Muscle of leg (tissue), 11 donors: Measurements from ENCODE around the gene CHST12. TPM values are rescaled to one million over a fixed set of nuclear protein-coding genes. Genes with fewer than 3 reads are reported as not detected.
"Not testable (repeated sequence)": the region's sequence is repeated elsewhere in the genome, so short reads cannot be mapped to it uniquely, and the experiment has no call there.

Source experiments
- DNase-seq: peaks from one replicate; pipeline ENCODE4 v3.0.0; 2013
- H3K27ac ChIP-seq: one replicate; pipeline ENCODE4 v1.5.1; 2013; ENCODE audit warnings: mild to moderate bottlenecking, low read length, control low read depth
- H3K27me3 ChIP-seq: one replicate; pipeline ENCODE4 v1.6.1; 2013; ENCODE audit warnings: low read length; ENCODE audit not compliant: control insufficient read depth, insufficient read depth
- H3K36me3 ChIP-seq: one replicate; pipeline ENCODE4 v1.6.1; 2013; ENCODE audit warnings: low read length; ENCODE audit not compliant: control insufficient read depth, insufficient read depth
- H3K4me1 ChIP-seq: one replicate; pipeline ENCODE4 v1.6.1; 2013; ENCODE audit warnings: low read length; ENCODE audit not compliant: control insufficient read depth, insufficient read depth
- H3K4me3 ChIP-seq: one replicate; pipeline ENCODE4 v1.5.1; 2013; ENCODE audit warnings: low read length, control low read depth
- H3K9me3 ChIP-seq: replicated peaks from 2 replicates; pipeline ENCODE4 v1.6.1; 2013; ENCODE audit warnings: low read depth, low read length; ENCODE audit not compliant: control insufficient read depth
- WGBS: methylation state at CpG from one replicate; pipeline ENCODE4 v1.1.5; 2013; ENCODE audit warnings: missing lambda C conversion rate; ENCODE audit not compliant: insufficient coverage; 5-methylcytosine and 5-hydroxymethylcytosine counted together
- polyA plus RNA-seq, 8 donors: library from polyadenylated mRNA; unstranded; fragments of 120-200 nt; gene quantifications; one replicate each; pipeline versions ENCODE4 v1.2.1 to v1.2.3, GENCODE V29; 2013; ENCODE audit warnings: inconsistent platforms in 1 of 8, low replicate concordance in 1 of 8; ENCODE audit not compliant: insufficient read length in 8 of 8, insufficient read depth in 1 of 8
- total RNA-seq: library from RNA; stranded (reverse); fragments of 120-200 nt; gene quantifications from one replicate; pipeline ENCODE4 v1.2.4, GENCODE V29; 2013

Gene CHST12
- total and polyA plus RNA-seq, 9 donors = 5.7 to 13.8 (median 11.9) TPM

GRCh38 chr7:2453849-2454248 is 50.4 kb downstream of the CHST12 start:
- DNase-seq, H3K9me3 ChIP-seq, H3K4me3 ChIP-seq, H3K36me3 ChIP-seq, H3K27ac ChIP-seq, H3K27me3 ChIP-seq: not testable (repeated sequence)
- WGBS = no CpG with 5 or more reads among the region's 3 CpGs
- H3K4me1 ChIP-seq = peaks cover 12% of the 10 kb centered on the region

DNA sequence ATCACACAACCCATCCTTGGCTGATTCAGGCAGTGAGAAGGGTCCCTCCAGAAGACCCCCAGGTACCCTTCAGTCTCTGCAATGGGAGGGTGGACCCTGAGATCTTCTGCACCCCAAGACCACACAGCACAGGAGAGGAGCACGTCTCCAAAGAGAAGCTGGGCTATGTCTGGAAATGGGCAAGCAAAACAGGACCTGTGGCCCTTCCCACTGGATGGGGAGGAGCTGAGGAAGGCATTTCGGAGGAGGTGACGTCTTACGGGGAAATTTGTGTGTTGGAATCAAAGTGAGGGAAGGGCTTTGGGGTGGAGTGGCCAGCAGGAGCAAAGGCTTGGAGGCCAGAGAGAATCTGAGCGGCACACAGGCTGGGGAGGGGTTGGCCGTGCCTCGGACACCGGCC is 56.3 kb downstream of the CHST12 start:
- Histone ChIP-seq H3K27me3 (no peaks in the 10 kb centered on the region), H3K36me3 (no peaks in the 10 kb centered on the region), H3K4me3 (no peak overlapping the region), H3K4me1 (peaks cover 11% of the 10 kb centered on the region), H3K27ac (no peak overlapping the region), H3K9me3 (peaks cover 4% of the 10 kb centered on the region)
- 75% methylated on average over 8 of the region's 8 CpGs for WGBS
- DNase-seq = no peak

GRCh38 chr7:2460188-2460587 is 56.8 kb downstream of the CHST12 start:
- Histone ChIP-seq H3K27me3 (no peaks in the 10 kb centered on the region), H3K9me3 (peaks cover 4% of the 10 kb centered on the region), H3K4me1 (peaks cover 11% of the 10 kb centered on the region), H3K4me3 (no peak overlapping the region), H3K36me3 (no peaks in the 10 kb centered on the region), H3K27ac (no peak overlapping the region)
- WGBS = 85% methylated on average over 20 of the region's 23 CpGs
- DNase-seq = peak; percentile 19

DNA sequence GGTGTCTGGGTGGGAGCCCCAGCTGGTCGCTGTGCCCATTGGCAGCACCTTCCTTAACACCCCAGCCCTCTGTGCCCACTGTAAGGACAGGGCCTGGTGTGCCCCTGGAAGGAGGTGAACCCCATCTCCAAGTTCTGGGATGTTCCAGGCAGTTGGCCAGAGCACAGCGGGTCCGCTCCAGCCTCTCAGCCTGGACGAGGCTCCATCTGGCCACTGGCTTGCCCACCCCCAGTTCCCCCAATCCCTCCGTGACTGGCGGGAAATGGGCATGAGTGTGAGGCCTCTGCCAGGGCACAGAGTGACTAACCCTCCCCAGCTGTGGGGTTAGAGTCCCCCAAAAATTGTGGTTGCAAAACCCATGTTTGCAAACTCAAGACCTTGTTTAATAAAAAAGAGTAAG is 57.2 kb downstream of the CHST12 start:
- Histone ChIP-seq H3K9me3 (peaks cover 4% of the 10 kb centered on the region), H3K36me3 (no peaks in the 10 kb centered on the region), H3K4me3 (no peak overlapping the region), H3K4me1 (peaks cover 11% of the 10 kb centered on the region), H3K27ac (no peak overlapping the region), H3K27me3 (no peaks in the 10 kb centered on the region)
- WGBS = no CpG with 5 or more reads among the region's 6 CpGs
- peak; percentile 12 for DNase-seq

DNA sequence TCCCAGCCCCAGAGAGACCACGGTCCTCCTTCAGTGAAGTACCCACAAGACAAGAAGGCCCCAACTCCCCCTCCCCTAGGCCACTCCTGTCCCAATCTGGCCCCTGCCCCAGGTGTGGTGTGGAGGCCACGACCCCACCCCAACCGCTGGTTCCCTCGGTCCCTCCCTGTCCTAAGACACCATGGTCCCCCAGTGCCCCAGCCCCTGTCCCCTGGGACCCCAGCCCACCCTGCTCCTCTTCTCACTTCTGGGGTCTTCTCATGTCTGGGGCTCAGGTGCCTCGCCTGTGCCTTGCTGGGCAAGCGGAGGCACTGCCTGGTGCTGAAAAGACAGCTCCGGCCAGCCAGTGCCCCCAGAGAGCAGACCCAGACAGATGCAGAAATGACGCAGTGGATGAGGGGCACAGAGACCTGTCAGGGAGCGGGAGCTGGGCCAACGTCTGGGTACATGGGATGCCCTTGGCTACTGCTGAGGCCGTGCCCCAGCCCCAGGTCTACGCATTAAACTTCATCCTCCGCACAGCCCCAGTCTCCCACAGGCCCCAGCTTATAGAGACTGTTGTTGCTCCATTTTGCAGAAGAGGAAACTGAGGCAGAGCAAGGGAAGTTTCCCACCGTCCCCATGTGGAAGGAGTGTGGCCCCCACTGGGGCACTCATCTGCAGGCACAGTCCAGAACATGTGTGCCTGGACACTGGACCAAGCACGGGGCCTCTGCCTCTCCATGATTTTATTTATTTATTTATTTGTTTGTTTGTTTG is 58.0 kb downstream of the CHST12 start:
- DNase-seq = no peak
- H3K36me3 ChIP-seq = no peaks in the 10 kb centered on the region
- H3K4me1 ChIP-seq = peaks cover 11% of the 10 kb centered on the region
- no peaks in the 10 kb centered on the region for H3K27me3 ChIP-seq
- no peak overlapping the region for H3K27ac ChIP-seq
- no peak overlapping the region for H3K4me3 ChIP-seq
- 70% methylated on average over 10 of the region's 15 CpGs for WGBS
- peaks cover 4% of the 10 kb centered on the region for H3K9me3 ChIP-seq

DNA sequence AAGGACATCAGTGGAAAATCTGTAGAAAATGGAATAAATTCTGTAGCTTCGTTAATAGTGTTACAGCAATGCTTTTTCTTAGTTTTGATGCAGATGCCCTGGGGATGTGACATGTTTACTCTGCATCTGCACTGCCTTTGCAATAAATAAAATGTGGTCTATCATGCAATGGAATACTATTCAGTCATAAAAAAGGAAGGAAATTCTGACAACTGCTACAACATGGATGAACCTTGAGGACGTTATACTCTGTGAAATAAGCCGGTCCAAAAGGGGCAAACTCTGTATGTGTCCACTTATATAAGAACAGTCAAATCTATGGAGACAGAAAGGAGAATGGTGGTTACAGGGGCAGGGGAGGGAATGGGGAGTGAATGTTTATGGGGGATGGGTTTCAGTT is 59.3 kb downstream of the CHST12 start:
- H3K9me3 ChIP-seq = peaks cover 4% of the 10 kb centered on the region
- no peak overlapping the region for H3K27ac ChIP-seq
- no peak for DNase-seq
- no peaks in the 10 kb centered on the region for H3K27me3 ChIP-seq
- 100% methylated on average over 1 of the region's 3 CpGs for WGBS
- no peak overlapping the region for H3K4me3 ChIP-seq
- no peaks in the 10 kb centered on the region for H3K36me3 ChIP-seq
- peaks cover 11% of the 10 kb centered on the region for H3K4me1 ChIP-seq

DNA sequence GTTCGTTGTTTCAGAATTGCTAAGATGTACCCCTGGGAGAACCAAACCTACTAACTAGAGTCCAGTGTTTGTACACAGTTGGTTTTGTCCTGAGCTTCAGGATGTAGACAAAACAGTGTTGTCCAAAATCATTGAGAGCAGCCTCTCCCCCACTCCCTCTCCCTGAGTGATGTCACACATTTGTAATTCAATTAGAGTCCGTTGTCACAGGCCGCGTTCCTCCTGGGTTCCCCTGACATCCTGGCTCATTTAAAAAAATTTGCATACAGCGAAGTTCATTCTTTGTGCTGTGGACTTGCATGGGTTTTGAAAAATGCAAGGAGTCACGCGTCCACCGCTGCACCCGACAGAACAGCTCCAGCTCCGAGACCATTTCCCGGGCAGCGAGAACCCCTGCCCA is 62.5 kb downstream of the CHST12 start:
- Histone ChIP-seq H3K4me1 (peaks cover 6% of the 10 kb centered on the region), H3K4me3 (no peak overlapping the region), H3K9me3 (peaks cover 4% of the 10 kb centered on the region), H3K36me3 (no peaks in the 10 kb centered on the region), H3K27ac (no peak overlapping the region), H3K27me3 (peaks cover 3% of the 10 kb centered on the region)
- DNase-seq = no peak
- whole genome bisulfite sequencing = no CpG with 5 or more reads among the region's 12 CpGs

DNA sequence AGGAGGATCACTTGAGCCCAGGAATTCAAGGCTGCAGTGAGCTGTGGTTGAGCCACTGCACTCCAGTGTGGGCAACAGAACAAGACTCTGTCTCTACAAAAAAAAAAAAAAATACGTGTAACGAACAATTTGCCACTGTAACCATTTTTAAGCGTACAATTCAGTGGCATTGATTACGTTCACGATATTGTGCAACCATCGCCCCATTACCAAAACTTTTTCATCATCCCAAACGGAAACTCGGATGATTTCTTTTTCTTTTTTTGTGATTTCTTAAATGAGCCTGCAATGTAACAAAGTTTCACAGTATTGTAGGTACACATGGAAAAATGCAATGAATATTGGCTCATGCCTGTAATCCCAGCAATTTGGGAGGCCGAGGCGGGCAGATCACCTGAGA is 63.3 kb downstream of the CHST12 start:
- peaks cover 12% of the 10 kb centered on the region for H3K4me1 ChIP-seq
- H3K36me3 ChIP-seq = no peaks in the 10 kb centered on the region
- no peak for DNase-seq
- peaks cover 4% of the 10 kb centered on the region for H3K9me3 ChIP-seq
- WGBS = no CpG with 5 or more reads among the region's 10 CpGs
- no peak overlapping the region for H3K4me3 ChIP-seq
- H3K27me3 ChIP-seq = peaks cover 3% of the 10 kb centered on the region
- H3K27ac ChIP-seq = no peak overlapping the region

GRCh38 chr7:2468227-2468626 is 64.8 kb downstream of the CHST12 start:
- Histone ChIP-seq H3K9me3 (peaks cover 2% of the 10 kb centered on the region), H3K4me1 (peaks cover 13% of the 10 kb centered on the region), H3K4me3 (no peak overlapping the region), H3K27ac (no peak overlapping the region), H3K36me3 (no peaks in the 10 kb centered on the region), H3K27me3 (peaks cover 3% of the 10 kb centered on the region)
- WGBS = 80% methylated on average over 6 of the region's 7 CpGs
- DNase-seq = no peak

DNA sequence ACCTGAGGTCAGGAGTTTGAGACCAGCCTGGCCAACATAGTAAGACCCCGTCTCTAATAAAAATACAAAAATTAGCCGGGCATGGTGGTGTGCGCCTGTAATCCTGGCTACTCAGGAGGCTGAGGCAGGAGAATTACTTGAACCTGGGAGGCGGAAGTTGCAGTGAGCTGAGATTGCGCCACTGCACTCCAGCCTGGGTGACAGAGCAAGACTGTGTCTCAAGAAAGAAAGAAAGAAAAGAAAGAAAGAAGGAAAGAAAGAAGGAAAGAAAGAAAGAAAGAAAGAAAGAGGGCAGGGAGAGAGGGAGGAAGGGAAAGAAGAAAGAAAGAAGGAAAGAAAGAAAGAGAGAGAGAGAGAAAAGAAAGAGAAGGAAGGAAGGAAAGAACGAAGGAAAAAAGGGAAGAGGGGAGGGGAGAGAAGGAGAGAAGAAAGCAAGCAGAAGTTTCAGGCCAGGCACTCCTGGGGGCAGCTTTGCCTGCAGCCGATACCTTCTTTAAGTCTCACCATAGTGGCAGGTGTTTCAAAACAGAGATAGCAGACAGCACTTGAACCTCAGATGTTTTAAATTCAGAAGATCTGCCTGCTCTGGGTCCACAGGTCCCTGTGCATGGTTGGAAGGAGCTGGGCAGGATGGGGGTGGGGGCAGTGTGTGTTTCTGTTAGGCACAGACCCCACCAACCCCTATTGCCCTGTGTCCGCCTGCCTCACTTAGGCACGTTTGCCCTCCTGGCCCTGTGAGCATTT is 66.2 kb downstream of the CHST12 start:
- WGBS = 84% methylated on average over 7 of the region's 9 CpGs

More for the DNA sequence above, 66.2 kb downstream of the CHST12 start:
- H3K36me3 ChIP-seq, DNase-seq, H3K27me3 ChIP-seq, H3K4me3 ChIP-seq, H3K27ac ChIP-seq, H3K9me3 ChIP-seq: not testable (repeated sequence)
- H3K4me1 ChIP-seq = peaks cover 13% of the 10 kb centered on the region
